GM20000 (cell line): Measurements from ENCODE around the gene NASP.

Experiments
- DNase-seq: peaks from one replicate; pipeline ENCODE4 v3.0.0; 2012; ENCODE audit warnings: low spot score
- CTCF ChIP-seq: IDR thresholded peaks from 2 replicates; pipeline ENCODE4 v1.5.1; 2012; ENCODE audit warnings: mild to moderate bottlenecking, control low read depth; ENCODE audit errors: extremely low read depth, missing control alignments

Gene NASP

GRCh38 chr1:45583666-45584350 lies at the start of gene NASP:
TSS of gene NASP (plus strand) at chr1:45584041. CDS start at chr1:45584147, 106 bp downstream.
- peak; percentile 88 for DNase-seq
- no peak for TF ChIP-seq CTCF

- no peak for DNase-seq
- no peak for TF ChIP-seq CTCF
These were observed 47.7 kb upstream of the NASP start for GRCh38 chr1:45535988-45536766.

- no peak for TF ChIP-seq CTCF
- no peak for DNase-seq
These were observed 47.0 kb upstream of the NASP start for GRCh38 chr1:45536886-45537285.

- no peak for DNase-seq
- TF ChIP-seq CTCF, result no peak
These were observed 42.6 kb upstream of the NASP start for GRCh38 chr1:45541193-45541592.

- no peak for DNase-seq
These were observed 41.2 kb upstream of the NASP start for GRCh38 chr1:45542591-45542990.

GRCh38 chr1:45543581-45544417 lies 40.0 kb upstream of the NASP start:
- DNase-seq, result peak; percentile 58
- no peak for TF ChIP-seq CTCF

More at GRCh38 chr1:45542591-45542990, 41.2 kb upstream of the NASP start:
- TF ChIP-seq CTCF, result no peak
